HG03064 (cell line): ENCODE results near the gene CLBA1.

Experiments used
- ATAC-seq: cut with Tn5 transposase; IDR thresholded peaks from one replicate; pipeline ENCODE4 v1.9.1; 2021; ENCODE audit warnings: low read depth; ENCODE audit not compliant: unreplicated experiment

The CLBA1 gene

DNA sequence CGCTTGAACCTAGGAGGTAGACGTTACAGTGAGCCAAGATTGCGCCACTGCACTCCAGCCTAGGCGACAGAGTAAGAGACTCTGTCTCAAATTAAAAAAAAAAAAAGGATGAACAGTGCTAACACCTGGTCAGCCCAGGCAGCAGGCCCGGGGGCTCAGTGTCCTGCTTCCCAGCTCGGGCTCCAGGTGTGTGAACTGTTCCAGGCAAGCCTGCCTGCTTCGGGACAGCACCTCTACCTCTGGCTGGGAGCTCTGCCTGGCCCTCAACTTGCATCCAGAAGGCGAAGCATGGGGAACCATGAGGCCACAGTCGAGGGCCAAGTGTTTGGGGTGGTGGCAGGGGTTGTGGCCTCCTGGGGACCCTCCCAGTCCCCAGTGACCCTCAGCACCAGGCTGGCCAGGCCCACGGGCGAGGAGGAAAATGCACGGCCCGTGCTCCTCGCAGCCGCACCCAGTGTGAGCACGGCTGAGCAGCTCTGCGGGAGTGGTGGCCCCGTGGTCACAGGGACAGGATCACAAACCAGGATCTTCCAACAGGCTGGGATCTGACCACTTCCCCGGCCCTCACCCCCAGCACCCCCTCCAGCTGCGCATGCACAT lies 19.8 kb downstream of the CLBA1 start:
- ATAC-seq: no peak

DNA sequence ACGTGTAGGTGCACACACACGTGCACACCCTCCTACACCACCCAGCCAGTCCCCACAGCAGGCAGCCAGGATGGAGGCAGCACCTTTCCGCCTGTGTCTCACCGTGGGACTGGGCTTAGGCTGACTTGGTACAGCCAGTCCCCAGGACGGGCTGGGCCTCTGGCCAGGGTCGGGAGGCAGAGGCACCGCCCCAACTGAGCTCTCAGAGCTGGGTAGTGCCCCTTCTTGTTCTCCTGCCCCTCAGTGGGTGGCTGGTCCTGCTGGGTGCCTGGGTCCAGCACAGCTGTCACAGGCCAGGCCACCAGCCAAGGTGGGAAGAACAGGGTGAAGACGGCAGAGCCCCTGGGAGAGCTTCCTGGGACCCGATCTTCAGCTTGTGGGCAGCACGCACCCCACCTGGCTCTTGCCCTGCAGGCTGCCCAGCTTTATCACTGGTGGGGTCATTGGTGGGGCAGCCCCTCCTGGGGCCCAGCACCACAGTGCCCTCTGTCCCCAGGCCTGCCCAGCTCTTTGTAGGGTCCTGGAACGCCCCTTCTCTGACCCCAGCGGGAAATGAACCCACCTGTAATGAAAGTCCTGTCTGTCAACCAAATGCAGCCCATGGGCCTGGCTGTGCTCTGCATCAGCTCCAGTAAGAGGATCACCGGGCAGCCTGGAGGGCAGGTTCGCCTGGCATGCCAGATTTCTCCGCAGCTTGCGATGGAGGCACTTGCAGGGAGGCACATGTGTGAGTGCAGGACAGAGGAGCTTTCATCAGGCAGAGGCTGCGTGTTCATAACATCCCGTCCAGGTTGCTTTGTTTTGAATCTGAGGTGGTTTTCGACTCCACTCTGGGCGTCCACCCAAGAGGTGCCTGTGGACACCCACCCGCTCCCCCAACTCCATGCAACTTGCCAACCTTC lies 20.6 kb downstream of the CLBA1 start:
- ATAC-seq: no peak

DNA sequence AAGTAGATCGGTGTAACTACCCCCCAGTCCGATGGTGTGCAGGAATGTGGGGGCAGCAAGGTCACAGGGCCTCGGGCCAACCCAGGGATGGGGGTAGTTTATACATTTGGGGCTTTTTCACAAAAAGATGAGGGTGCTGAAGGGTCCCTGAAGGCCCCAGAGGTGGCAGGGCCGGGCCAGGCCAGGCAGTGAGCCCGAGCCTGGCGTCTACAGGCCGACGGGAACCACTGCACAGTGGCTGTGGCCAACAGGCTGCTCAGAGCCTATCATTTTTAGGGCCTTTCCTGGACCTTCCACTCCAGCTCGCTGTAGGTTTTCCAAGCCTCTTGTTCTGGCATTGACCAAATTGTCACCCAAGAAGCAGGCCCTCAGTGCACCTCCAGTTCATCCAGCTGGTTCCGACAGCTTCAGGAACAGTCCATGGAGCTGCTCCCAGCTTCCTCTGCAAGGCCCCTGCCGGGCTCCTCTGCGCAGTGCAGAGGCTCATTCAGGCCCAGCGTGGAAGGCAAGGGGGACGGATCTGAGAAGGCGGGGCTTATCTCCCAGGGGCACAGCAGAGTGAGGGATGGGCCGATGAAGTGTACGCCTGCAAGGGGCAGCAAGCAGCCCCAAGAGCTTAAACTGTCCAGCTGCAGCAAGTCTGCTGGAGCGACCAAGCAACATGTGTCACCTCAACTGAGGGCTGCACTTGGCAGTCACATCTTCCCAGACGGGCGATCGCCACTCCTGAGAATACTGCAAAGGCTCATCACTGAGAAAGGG lies 21.4 kb downstream of the CLBA1 start:
- ATAC-seq: no peak

DNA sequence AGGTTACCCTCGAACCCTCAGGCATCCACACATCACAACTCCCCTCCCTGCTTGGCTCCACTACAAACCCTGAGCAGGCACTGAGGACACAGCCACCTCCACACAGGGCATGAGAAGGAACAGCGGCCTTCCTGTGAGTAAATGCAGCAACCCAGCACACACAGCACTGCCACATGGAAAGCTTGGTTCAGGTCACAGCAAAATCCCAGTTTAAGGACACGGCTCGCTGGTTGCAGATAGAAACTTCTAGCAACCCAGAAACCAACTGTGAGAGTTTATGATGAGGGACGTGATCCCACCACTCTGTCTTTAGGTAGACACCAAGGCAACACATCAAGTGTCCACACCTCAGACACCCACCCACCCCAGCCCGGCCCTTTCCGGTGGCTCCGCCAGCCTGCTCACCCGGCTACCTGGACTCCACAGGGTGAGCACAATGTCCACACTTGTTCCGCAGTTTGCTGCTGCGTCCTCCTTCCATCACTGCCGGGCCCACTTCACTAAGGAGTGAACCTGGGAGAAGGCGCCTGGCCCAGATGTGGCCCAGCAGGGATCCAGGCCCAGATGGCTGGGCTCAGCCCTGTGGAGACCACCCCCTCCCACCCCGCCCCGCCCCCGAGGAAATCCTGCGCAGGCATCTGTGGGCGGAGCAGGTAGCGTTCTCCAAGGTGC lies 22.1 kb downstream of the CLBA1 start:
- ATAC-seq: no peak

DNA sequence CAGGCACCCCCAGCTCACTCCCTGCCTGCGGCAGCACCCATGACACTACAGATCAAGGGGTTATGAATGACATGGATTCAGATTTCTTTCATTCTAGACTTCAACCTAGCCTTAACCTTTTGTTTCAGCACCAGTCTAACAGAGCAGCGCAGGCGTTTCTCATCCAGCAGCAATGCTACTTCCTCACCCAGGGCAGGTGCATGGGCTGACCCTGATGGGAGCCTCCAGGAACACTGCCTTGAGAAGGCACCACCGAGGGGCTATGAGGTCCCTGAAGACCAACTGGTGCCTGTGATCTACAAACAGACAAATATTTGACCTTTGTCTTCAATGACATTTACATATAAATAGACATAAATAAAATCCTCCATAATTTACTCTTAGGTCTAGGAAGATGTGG lies 24.5 kb downstream of the CLBA1 start:
- ATAC-seq: no peak

DNA sequence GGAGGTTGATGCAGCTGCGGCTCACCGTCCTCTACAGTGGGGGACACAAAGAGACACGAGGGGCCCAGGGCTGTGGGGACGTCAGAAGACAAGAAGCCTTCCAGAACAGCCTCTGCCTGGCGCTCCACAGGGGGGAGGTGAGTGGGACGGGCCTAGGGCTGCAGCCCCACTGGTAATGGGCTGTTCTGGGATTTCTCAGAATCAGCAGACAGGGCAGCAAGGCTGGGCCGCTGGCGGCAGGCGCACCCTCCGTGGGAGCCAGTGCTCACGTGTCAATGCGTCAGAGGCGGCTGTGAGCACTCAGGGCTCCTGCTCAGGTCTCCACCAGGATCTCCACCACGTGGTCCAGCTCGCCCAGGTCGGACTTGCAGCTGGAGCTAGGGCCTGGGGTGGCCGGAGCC lies 25.3 kb downstream of the CLBA1 start:
- ATAC-seq: no peak

DNA sequence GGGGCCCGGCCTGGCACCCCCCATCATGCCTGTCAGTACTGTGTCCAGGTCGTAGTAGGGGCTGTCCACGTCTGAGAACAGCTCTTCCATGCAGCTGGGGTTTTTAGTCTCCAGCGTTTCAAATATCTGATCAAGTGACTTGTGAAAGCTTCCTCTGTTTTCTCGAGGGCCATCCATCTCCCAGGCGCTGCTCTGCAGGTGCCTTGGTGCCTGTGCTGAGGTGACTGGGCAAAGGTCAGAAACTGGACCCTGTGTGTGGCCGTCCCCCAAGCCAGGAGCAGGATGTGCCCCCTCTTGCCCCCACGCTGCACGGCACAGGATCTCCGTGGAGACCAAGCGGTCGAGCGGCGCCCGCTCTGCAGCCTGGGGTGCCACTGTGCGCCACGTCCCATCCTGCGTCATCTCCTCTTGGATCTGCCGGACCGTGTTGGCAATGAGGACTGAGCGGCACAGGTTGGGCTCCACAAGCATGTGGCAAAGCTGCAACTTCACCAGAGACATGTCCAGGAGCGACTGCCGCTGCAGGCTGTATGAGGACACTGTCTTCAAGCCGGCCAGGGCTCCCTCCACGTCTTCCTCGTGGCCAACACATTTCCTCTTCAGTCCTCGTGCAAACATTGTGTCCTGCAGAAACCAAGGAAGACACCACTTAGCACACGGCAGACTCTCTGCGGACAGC lies 25.9 kb downstream of the CLBA1 start:
- no peak for ATAC-seq

DNA sequence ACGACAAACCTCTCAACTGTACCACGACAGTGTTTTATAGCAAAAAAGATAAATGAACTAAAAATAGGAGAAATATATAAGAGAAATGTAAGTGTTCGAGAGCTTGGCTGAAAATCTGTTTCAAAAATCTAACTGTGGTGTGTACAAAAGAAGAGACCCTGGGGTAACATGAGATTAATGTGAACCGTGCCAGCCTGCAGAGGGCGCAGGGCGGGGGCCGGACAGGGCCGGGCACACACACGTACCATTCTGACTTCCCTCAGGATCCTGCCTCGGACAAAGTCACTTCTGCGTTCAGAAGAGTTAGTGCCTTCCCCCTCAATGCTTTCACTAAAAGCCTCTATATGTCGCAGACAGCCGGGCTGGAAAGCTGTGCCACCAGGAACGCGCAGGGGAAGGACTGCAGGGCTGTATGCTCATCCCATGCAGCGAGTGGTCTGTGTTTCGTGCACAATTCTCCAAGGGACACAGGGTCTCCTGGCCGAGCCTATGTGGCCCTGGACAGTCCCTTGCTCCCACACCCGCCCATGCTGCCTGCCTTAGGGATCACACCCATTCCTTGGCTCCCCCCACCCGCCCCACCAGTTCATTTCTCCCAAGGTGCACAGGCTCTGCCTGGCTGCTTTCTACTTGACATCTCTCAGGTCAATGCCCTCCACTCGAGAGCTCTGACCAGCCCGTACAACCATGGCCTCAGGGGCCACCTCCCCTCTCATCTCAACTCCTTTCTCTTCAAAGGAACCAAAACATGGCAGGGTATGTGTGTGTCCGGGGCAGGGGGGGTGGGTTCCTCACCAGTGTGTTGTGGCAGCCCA lies 26.8 kb downstream of the CLBA1 start:
- no peak for ATAC-seq

DNA sequence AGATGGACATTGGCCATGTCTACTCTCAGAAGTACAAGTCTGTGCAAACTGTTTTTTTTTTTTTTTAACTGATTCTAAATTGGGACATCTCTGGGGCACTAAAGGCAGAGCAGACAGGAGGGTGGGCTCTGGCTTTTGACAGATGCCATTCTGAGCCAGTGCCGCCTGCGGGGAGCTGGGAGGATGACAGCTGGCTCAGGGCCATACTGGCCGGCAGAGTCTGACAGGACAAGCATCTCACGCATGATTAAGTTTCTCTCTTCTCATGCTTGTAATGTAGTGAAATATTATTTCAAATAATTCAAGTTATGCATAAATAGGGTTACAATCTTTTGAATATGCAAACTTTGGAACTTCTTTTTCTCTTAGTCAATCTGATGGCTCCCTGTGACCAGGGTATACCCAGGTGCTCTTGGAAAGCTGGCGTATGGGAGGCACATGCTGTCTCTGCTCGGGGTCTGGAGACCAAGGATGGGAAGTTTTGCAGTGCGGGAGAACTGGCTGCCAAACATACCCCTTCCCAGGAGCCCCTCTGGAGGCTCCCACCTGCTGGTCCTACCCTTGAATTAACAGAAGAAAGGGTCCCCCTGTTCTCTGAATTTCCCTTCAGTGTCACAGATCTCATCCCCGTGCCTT lies 27.7 kb downstream of the CLBA1 start:
- ATAC-seq: no peak

DNA sequence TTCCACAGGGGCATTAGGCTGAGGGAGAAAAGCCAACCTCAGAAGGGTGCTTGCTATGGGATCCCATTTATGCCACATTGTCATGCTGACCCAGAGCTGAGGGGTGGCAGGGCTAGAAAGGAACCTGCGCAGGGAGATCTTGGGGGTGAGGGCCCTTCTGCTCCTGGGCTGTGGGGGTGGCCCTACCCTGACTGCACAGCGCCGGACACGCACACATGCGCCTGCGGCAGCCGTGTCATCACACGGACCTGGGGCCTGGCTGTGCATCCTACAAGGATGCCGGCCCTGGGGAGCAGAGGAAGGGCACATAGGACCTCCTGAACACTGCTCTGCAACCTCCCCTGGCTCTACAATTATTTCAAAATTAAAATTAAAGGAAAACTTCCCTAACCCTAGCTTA lies 28.4 kb downstream of the CLBA1 start:
- ATAC-seq: no peak

DNA sequence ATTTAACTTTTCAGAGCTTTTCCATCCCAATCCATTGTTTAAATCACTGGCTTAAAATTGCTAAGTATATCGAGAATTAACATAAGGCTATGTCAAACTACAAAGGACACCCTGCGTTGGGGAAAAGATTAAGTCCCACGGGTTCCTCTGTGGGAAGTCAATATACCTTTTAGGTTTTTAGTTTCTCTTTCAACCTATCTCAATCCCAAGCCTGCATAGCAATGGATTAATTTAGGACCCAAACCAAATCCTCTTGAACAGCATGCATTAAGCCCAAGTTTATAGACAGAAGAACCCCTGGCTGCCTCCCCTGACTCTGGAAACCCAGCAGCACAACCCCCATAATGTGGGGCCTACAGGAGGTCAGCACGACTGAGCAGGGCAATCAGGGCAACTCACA lies 29.0 kb downstream of the CLBA1 start:
- no peak for ATAC-seq

DNA sequence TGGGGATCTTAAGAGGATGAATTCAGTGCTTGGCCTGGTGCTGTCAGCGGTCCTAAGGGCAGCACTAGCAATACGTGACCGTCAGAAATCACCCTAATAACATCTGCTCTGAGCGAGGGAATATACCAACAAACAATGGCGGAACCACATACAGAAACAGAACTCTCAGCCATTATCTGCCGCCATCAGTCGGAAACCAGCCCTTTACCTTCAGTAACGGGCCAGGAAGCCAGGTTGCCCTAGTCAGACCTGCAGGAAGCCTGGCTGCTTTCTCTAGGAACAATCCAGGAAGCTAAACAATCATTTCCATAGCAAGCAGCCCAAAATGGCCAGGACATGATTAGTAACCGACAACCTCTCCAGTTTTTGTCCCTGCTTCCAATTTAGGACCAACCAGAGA lies 29.7 kb downstream of the CLBA1 start:
- no peak for ATAC-seq

DNA sequence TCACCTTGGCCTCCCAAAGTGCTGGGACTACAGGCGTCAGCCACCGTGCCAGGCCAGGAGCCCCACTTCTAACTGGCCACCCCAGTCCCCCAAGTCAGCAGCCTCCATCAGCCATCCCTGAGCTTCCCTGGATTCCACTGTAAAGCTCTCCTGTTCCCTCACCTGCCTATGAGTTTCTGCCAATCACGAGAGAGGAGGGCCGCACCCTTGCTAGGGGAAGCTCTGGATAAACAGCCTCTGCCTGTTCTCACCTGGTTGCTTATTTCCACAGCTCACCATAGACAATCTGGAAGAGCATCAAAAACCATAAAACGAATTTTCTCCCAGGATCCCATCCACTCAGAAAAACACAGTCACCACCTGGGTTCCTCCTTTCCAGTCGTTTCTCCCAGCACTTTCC lies 30.3 kb downstream of the CLBA1 start:
- ATAC-seq: no peak

DNA sequence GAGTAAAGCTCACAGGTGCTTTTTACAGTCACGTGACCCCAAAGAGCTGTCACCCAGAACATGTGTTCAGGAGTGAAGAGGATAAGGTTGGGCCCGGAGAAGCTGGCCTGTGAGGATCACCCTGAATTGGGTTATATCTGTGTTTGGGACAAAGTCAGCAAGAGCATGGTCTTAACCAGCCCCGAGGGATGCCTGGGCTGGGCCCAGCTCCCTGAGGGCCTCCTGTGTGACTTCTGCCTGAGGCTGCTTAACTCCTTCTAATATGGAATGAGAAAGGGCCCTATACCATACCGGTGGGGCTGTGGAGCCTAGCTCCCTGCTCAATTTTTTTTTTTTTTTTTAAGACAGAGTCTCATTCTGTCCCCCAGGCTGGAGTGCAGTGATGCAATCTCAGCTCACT lies 32.8 kb downstream of the CLBA1 start:
- no peak for ATAC-seq

DNA sequence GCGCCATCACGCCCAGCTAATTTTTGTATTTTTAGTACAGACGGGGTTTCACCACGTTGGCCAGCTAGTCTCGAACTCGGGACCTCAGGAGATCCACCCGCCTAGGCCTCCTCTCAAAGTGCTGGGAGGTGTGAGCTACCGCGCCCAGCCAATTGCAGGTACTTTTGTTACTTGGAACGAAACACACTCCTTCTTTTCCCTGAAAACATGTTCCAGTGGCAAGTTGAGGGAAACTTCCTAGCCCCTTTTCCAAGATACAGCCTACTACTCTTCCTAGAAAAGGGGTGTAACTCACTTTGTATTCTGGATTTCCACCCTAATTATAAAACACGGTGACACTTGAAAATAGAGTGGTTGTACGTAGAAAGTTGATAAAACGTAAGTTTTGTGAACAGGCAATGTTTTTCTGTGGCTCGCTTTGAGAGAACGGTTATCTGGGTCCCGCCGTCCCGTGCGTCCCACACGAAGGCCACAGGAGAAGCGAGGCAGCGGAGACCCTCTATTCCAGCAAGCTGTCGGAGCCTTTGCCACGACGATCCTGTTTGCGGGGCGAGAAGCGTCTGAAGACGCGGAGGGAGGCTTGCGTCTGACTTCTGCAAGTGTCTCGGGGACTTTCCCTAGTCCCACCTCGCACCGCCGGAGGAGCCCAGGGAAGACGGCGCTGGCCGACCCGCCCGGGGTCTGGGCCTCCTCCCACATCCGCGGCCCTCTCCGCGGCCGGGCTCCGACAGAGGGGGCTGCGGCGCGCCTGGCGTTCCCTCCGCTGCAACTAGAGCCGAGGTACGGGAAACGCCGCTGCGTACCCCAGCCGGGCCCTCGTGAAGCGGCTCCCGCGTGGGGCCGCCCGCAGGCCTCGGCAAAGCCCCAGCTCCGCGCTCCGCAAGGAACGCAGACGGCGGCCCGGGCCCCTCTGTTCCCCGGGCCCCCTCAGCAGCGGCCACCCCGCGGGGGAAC lies 34.5 kb downstream of the CLBA1 start:
- ATAC-seq: peak; percentile 29

DNA sequence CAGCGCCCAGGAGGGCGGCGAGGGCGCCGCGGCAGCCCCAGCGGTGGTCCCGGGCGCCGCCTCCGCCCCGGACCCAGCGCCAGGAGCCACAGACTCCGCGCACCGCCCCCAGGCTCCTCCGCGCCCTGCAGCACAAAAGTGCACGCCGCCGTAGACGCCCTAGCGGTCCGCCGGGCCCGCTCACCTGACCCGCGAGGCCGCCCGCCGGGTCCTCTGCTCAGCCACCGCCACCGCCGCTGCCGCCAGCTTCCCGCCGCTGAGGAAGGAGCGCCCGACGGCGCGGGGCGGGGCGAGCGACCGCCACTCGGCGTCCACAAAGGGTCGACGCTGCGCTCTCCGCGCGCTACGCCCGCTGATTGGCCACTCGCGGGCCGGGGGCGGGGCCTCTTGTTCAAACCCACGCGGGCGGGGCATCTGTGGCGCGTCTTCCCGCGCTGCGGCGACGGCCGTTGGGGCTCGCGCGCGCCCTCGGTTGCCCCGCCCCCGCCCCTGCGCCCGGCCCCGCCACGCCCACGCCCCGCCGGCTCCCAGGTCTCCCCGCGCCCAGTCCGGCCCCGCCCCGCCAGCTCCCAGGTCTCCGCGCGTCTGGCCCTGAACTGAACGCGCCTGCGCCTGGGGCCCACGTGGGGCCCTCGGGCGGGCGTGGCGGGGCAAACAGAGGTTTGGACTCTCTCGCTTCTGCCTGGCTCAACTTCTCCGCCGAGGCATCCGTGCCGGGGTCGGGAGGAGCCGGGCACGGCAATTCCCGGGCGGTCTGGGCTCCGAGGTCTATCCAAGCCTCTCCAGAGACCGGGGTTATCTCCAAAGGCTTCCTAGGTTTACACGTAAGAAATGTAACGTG lies 35.4 kb downstream of the CLBA1 start, which contains the start of gene CDCA4:
Gene CDCA4 (minus strand): TSS at position 269 of the 841 bp plus-strand sequence. CDS start 9,154 bp downstream, outside the sequence.
- ATAC-seq: peak; percentile 73
